Hypothalamus (tissue), 51 donors: ENCODE data around the gene BRI3.

Experiments
- DNase-seq, 51 donors: peaks; one replicate each; lab custom pipeline; 2025; lab: John Stamatoyannopoulos, UW

The BRI3 gene, protein sequence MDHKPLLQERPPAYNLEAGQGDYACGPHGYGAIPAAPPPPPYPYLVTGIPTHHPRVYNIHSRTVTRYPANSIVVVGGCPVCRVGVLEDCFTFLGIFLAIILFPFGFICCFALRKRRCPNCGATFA

DNA sequence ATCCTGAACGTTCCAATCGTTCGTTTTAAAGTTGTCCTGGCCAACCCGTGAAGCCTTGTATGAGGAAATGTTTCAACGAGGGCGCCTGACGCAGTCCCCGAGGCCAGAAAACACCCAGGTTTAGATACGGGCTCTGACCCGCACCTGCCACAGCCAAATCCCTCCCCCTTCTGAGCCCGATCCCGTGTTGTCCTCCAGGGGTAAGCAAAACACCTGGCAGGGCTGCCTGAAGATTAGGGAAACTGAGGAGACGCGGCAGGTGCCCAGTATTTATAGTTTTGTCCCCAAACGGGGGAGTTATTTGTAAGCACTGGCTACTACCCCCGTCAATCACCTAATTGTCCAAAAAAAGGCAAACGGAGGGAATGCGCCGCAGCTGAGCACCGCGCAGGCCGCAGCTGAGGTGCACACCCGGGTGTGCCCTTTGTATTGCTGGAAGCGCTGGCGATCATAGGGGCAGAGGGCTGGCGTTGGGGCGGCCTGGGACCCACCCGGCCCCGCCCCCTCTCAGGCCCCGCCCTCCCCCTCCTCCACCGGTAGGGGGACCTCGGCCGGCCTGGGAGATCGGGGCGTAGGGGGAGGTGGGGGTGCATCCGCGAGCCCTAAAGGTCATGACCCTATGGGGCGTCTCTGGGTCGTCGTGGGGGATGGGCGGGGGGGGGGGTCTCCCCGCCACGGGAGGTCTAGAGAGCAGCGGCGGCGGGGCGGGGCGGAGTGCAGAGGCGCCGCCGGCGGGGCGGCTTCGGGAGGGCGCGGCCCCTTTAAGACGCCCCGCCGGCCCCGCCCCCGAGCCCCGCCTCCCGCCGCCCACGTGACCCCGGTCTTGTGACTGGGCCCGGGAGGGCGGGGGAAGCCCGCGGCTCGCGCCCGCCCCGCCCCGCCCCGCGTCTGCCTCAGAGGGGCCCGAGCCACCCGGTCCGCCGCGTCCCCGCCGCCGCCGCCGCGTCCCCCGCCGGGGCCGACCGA is at the start of gene BRI3:
TSS of gene BRI3 (plus strand) at position 896 of the 966 bp plus-strand sequence. CDS start 110 bp downstream, outside the sequence.
- peak; percentile 29 to 97 (median 86) for DNase-seq

DNA sequence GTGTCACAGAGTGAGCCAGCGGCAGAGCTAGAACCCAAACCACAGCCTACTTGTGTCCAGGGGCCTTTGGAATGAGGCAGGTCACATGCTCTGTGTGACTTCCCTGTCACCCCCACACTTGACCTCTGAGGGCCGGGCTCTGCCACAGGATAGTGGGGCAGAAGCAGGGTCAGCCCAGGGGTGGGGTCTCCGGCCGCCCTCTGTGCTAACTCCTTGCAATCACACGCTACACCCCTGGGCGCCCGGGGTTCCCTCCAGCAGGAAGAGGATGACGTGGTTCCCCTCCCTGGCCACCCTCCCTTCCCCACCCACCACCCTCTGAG is 49.3 kb upstream of the BRI3 start:
- DNase-seq = no peak

DNA sequence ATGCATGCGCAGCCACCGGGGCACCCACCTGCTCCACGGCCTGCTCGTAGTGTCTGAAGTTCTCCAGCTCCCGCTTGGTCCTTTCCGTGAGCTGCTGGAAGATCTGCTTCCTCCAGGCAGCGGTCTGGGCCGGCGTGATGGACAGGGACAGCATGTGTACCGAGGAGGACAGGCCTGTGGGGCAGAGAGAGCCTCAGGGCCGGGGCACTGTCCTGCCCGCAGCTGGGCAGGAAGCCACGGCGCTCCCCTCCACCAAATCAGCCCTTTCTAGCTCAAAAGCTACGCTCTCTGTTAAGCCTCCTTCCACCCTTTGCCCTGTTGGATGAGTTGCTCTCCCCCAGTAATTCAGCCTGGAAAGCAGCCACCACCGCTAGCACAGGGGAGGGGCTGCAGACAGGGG is 48.7 kb upstream of the BRI3 start:
- DNase-seq = no peak

DNA sequence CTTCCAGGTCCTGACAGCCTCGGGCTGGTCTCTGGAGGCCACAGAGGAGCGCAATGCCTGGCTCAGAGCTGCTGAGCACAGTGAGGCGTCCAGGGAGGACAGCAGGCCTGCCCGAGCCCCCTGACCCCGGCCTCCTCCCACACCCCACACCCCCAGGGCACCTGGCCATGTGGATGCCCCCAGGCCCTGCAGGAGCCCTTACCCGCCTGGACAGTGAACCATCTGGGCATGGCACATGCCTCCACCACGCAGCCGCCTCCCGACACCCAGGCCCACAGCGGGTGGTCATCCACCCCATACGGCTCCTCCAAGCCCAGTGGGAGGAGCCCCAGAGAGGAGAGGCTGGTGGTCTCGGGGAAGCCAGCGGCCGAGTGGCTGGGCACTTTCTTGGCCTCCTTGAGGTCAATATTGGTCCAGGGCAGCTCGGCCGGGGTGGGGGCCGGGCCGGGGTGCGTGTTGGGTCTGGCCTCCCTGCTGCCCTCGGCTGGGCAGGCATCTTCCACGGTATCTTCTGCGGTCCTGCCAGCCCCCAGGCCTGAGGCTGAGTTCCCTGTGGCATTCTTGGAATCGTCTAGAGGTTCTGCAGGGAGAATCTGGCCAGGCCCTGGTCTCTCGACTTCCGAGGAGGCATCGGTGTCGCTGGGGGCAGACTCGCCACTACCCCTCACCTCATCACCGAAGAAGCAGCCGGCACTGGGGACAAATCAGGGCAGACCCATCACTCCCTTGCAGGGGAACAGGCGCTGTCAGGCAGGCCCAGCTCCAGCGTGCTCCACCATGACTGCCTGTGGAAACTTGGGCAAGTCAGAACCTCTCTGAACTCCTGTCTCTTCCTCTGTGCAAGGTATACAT is 48.0 kb upstream of the BRI3 start:
- DNase-seq = no peak

DNA sequence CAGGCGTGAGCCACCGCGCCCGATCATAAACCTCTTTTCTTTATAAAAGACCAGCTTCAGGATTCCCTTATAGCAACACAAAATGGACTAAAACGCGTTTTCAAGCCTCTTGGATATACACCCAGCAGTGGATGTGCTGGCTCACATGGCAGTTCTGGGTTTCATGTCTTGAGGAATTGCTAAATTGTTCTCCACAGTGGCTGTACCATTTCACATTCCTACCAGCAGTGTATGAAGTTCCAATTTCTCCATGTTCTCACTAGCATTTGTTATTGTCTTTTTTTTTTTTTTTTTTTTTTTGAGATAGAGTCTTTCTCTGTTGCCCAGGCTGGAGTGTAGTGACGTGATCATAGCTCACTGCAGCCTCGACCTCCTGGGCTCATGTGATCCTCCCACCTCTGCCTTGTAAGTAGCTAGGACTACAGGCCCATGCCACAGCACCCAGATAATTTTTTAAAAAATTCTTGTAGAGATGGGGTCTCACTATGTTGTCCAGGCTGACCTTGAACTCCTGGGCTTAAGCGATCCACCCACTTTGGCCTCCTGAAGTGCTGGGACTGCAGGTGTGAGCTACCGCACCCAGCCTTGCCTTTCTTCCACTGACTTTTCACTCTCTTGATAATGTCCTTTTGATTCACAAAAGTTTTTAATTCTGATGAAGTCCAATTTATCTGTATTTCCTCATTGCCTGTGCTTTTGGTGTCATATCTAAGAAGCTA is 46.9 kb upstream of the BRI3 start:
- DNase-seq = no peak

DNA sequence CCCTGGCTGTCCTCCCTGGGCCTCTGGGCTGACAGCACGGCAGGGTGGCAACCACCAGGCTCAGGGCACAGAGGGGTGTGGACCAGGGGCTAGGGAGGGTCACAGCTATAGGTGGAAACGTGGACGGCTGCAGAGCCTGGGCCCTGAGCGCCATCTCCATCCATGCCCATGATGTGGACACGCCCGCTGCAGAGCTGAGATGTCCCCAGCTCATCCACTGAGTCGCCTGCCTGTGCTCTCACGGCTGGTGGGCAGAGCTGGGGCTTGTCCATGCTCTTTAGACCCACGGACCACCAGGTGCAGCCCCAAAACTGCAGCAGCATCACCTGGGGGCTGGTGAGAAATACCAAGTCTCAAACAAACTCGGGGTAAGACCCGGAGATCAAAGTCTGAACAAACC is 45.6 kb upstream of the BRI3 start:
- DNase-seq = no peak

DNA sequence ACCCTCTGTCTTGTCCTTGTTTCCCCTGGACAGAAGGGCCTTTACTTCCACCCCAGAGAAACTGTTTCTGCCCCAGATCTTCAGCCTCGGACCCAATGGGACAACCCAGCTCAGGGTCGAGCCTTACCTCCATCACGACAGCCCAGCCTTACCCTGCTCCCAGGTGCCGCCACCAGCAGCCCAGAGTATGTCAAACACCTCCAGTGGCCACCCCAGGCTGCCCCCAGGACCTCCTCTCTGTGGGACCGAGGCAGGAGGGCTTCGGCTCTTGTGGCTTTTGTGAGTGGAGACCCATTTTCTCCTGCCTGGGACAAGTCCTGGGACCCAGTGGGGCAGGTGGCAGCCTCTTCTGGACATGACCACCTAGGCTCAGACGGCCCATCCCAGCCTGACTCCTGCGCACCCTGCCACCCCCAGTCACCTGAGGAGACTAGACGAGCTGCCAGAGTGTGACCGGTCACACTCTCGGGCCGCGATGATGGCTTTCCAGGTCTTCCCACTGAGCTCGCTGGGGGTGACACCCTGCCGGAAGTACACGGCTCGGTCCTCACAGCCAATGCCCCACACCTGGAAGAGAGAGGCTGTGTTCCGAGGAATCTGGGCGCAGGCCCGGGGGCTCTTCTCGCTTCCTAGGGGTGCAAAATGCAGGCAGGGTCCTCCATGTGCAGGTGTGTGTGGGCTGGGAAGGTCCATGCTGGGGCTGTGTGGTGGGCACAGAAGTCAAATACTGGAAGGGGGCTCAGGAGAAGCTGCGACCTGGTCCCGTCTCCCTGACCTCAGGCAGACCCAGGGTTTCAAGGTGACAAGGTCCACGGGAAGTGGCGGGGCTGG is 44.9 kb upstream of the BRI3 start:
- DNase-seq = no peak

DNA sequence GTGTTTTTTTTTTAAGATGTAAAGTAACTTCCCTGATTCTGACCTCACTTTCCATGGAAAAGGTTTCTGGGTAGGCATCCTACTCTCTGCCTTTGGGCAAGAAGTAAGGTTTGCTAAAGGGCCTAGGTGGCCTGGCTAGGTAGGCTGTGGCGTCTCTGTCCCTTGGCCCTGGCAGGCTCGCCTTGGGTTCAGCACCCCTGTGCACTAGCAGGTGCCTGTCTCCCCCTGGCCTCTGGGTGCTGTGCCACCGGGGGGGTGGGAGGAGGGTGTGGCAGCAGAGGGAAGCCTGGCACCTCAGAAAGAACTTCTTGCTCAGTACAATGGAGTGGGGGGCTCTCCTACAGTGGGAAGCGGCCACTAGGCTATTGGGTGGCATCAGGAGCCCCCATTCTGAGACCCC is 43.4 kb upstream of the BRI3 start:
- no peak for DNase-seq

DNA sequence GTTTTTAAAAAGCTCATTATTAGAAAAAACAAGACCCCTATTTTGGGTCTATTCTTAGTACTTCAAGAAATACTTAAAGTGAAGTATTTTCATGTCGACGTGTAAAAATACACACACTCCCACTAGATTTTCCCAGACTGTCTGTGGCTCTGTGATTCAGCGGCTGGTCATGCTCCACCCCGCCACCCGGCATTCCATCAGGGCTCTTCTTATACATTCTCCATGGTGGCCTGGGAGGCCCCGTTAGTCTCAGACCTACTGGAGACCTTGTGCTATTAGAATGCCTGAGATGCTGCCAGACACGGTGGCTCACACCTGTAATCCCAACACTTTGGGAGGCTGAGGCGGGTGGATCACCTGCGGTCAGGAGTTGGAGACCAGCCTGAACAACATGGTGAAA is 42.5 kb upstream of the BRI3 start:
- peak in 1 of 51 donors; percentile 17 for DNase-seq

DNA sequence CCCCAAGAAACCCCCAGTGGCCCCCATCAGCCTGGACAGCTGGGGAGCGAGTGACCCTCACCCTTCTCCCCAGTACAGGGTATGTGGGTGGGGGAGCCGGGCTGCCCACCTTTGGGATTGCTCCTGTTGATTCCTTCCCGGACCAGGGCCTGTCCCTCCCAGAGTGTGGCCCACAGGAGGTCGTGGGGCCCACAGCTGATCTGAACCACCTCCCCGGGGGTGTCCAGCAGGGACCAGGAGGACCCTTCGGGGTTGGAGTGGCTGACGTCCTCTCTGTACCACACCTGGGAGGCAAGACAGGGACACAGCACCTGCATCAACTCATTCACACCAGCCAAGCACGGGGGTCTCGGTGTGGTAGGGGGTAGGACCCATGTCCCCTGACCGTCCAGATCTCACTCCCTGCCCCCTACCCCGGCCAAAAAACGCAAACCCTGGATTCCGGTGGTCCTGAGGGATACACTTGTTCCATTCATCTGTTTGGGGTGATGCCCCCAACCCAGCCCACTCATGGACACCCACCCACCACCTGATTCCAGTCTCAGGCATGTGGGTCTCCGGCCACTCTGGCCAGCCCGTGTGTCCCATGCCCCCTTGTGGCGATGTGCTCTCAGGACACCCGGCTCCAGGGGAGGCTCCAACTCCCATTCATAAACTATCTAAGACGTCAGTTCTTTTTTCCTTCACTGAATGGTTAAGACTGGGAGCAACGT is 40.4 kb upstream of the BRI3 start:
- peak in 28 of 51 donors; percentile 2 to 61 (median 20) for DNase-seq

DNA sequence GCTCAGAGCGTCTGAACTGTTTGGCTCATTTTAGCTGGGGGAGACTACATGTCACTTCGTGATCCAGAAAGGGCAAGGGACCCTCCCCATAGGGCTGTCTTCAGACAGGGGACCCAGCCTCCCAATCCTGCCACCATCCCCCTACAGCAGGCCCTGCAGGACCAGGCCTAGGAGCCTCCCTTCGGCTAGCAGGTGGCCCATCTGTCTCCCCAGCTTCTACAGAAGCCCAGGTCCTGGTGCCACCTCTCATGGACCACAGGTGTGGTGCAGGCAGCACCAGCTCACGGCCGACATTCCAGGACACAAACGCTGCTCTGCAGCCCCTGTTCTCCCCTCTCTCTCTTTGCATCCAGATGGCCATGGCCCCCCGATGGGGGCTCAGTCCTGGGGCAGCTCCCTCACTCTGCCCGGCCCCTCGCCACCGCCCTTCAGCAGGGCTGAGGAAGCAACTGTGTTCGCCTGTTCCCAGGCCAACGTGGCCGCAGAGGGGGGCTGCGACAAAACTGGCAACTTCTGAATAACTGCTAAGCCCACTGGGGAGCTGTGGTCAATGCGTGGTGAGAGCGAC is 39.7 kb upstream of the BRI3 start:
- DNase-seq = no peak

DNA sequence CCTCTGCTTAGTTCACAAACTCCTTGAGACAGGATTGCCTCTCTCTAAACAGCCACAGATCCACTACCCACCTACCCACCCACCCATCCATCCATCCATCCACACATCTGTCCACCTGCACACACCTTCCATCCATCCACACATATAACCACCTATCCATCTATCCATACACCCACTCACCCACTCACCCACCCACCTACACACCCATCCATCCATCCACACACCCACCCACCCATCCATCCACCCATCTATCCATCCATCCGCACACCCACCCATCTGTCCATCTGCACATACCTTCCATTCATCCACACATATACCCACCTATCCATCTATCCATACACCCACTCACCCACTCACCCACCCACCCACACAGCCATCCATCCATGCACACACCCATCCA is 39.1 kb upstream of the BRI3 start:
- no peak for DNase-seq

DNA sequence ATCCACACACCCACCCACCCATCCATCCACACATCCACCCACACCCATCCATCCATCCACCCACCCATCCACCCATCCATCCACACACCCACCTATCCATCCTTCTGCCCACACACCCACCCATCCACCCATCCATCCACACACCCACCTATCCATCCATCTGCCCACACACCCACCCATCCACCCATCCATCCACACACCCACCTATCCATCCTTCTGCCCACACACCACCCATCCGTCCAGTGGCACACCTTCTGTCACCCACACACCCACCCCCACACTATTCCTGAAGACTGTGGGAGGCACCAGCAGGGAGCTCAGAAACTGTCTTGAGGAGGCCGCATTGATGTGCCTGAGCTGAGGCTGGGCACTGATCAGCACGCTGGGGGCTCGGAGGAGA is 38.6 kb upstream of the BRI3 start:
- DNase-seq = no peak

DNA sequence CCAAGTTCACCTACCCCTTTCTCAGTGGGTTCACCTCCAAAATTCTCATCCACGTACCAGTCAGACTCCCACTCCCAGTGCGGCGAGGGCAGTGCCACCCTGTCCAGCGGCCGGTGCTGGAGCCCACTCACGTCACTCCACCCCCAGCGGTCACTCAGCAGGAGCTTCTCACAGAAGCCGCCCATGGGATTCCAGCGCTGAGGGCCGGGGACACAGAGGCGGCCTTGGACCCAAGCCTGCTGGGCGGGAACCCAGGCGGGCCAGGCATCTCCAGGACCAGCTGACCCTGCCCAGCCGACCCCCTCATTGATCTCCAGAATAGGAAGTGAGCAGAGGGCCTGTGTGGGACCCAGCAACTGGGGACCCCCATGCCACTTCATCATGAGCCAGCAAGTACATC is 36.6 kb upstream of the BRI3 start:
- DNase-seq = no peak

DNA sequence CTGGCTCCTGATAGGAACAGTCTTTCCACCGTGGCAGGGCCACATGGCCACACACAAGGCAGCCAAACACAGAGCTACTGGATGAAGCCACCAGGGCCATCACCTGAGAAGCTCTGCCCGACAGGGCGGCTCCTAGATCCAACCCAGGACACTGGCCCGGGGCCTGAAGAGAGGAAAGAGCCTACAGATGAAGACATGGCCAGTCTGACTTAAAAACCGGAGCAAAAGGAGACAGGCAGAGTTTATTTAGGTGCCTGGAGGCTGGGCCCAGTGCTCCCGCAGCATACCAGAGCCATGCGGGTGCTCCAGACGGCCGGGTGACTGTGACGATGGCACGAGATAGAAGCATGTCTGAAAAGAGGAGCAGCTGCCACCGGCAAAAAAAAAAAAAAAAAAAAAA is 33.3 kb upstream of the BRI3 start:
- DNase-seq = no peak

DNA sequence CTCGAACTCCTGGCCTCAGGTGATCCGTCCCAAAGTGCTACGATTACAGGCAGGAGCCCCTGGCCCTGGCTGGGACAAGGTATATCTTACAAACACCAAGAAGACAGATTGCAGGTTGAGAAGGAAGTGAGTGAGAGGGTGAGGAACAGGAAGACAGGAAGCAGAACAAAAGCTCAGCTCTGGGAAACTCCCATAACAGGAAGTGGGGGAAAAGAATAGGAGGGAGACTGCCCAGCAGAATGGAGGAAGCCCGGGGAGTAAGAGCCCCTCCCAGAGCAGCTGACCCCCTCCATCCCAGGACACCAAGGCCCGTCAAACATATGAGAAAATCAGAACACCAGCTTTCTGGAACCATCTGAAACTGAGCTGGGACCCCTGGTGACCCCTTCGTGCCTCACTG is 32.4 kb upstream of the BRI3 start:
- DNase-seq = no peak

DNA sequence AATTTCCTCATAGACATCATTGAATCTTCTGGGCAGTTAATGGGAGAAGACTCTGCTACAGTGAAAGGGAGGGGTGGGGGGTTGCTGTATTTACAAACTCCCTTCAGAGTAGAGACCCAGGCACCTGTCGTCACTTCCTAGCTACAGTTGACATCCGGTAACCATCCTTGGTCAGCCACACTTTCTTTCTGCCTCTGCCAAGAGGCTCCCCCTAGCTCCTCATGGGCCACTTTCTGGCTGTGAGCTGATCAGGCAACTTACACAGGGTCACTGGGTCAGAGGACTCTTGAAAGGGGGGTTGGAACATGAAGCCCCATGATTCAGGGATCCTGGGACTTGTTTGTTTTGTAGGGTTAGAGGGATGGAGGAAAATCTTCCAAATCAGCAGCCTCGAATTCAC is 30.7 kb upstream of the BRI3 start:
- no peak for DNase-seq

DNA sequence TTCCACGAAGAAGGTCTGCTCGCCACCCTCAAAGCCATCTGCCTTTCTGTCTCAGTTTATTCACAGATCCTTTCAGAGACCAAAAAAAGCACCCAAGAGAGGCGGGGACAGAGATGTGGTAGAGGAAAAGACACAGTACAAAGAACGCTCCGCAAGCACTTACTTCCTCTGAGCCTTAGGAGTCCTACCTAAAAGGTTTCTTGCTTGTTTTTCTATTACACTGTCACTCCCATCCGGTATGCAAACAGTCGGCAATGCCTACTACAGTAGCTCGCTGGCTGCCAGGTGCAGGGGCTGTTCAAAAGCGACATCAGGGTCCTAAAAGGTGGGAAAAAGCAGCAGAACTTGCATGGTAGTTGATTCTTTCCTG is 30.3 kb upstream of the BRI3 start:
- no peak for DNase-seq
